GM12874 (cell line): Measurements from ENCODE around the gene OPCML.

Source experiments
- CTCF ChIP-seq: IDR thresholded peaks from 2 replicates; pipeline ENCODE4 v1.5.1; 2011; ENCODE audit warnings: low read depth, mild to moderate bottlenecking, control low read depth, low read length, moderate library complexity; ENCODE audit not compliant: insufficient read depth

Gene OPCML

GRCh38 chr11:133053124-133053776 lies 479.1 kb downstream of the OPCML start:
- no peak for TF ChIP-seq CTCF

DNA sequence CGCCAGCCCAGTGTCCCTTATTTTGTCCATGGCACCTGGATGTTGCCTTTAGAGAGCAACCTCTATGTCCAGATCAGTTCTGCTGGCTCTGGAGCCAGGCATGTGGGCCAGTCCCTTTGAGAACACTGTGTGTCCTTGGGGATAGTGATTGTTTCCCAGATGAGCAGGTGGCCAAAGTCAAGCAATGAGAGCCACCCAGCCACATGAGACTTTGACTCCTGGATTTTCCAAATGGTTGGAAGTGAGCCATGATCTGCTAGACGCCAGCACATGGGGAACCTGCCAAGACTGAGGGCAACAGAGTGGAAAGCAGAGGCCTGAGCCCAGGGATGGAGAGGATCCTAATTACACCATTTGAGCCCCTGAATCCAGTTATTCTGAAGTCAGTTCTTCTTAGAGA lies 479.8 kb downstream of the OPCML start:
- no peak for TF ChIP-seq CTCF

GRCh38 chr11:133049244-133050019 lies 482.9 kb downstream of the OPCML start:
- no peak for TF ChIP-seq CTCF

DNA sequence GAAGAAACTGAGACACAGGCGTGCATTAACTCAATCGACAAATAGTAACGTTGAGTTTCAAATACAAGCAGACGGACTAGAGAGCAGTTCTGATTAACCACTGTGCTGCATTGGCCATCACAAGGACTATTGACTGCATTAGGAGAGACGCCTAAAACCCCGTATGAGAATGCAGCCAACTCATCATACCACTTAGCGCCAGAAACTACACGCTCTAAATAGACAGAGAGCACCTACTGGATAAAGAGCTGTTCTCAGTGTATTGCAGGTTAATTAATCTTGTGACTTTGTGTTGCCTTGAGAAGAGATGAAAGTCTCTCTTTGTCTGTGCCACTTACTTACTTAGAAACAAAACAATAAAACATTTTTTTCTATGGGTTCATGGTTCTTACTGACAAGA lies 484.0 kb downstream of the OPCML start:
- no peak for TF ChIP-seq CTCF

DNA sequence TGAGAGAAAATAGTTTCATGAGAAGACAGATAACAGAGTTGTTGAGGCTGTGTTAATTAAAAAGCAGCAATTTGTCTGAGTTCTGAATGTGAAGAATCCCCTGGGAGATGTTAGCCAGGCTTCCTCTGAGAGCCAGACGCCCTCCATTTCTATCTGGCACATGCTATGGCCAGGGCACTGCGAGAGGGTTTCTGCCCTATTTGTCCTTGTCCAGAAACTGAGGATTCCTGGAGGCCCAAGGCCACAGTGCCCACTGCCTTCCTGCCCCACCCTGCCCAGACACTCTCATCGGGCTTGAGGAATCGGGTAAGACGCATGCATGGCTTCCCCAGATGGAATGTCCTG lies 484.6 kb downstream of the OPCML start:
- no peak for TF ChIP-seq CTCF

DNA sequence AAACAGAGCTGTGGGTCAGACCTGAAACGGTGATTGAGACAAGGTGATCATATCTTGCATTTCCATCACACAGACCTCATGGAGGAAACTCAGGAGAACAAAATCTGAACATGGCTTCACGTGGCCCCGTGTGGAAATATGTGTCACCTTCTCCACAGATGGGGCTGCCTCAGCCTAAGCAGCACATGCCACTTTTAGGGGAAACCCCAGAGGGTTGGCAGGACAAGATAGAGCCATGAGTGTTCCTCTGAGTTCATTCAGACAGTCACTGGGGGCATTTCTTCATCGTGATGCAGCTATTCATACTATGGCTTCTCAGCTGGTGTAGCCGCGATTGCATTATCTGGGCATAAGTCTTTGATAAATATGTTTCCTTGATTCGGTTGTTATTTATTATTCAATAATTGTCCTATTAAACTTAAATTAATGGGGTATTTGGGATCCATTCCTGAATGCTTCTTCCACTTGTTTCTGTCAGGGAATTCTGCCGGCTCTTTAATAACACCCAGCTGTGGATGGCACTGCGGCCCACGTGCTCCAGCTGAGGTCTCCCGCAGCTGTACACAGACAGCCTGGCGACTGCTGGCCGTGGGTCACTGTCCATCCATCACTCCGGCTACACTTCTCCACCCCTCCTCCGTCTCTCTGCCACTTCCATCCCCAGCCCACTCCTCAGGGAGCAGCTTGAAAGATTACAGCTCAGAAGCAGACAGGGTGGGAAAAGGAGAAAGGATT lies 485.1 kb downstream of the OPCML start:
- no peak for TF ChIP-seq CTCF

GRCh38 chr11:133046252-133046651 lies 486.0 kb downstream of the OPCML start:
- TF ChIP-seq CTCF = no peak
